ENCODE data around the gene ALCAM. TPM values are rescaled to one million over a fixed set of nuclear protein-coding genes. Genes with fewer than 3 reads are reported as not detected.

Gene ALCAM
- total RNA-seq, 1 donor from 2014 or later = 90.3 TPM

- peaks cover 42% of the 10 kb centered on the region for H3K36me3 Mint-ChIP-seq
- TF ChIP-seq CTCF (IDR thresholded peaks at IDR 0.05; ENCODE audit: unreplicated experiment) = no peak
- H3K27ac Mint-ChIP-seq = no peak overlapping the region
Measured at GRCh38 chr3:105537371-105538080, 170.8 kb downstream of the ALCAM start.

GRCh38 chr3:105538483-105538882 is 171.8 kb downstream of the ALCAM start:
- no peaks in the 10 kb centered on the region for H3K9me3 Mint-ChIP-seq
- no peak overlapping the region for H3K4me3 Mint-ChIP-seq
- H3K27me3 Mint-ChIP-seq (ENCODE audit: low read depth) = no peaks in the 10 kb centered on the region
- TF ChIP-seq CTCF (IDR thresholded peaks at IDR 0.05; ENCODE audit: unreplicated experiment) = no peak
- H3K4me1 Mint-ChIP-seq = no peaks in the 10 kb centered on the region
- no peak overlapping the region for H3K27ac Mint-ChIP-seq
- H3K36me3 Mint-ChIP-seq = peaks cover 44% of the 10 kb centered on the region
- DNase-seq (ENCODE audit: low spot score in 2 of 2, unreplicated experiment in 2 of 2) = no peak

More at GRCh38 chr3:105537371-105538080, 170.8 kb downstream of the ALCAM start:
- no peaks in the 10 kb centered on the region for H3K27me3 Mint-ChIP-seq (ENCODE audit: low read depth)
- no peak overlapping the region for H3K4me3 Mint-ChIP-seq
- DNase-seq (ENCODE audit: low spot score in 2 of 2, unreplicated experiment in 2 of 2) = no peak
- H3K9me3 Mint-ChIP-seq = no peaks in the 10 kb centered on the region
- no peaks in the 10 kb centered on the region for H3K4me1 Mint-ChIP-seq

- TF ChIP-seq CTCF (IDR thresholded peaks at IDR 0.05; ENCODE audit: unreplicated experiment) = no peak
- Mint-ChIP-seq H3K4me3 (no peak overlapping the region), H3K9me3 (peaks cover 9% of the 10 kb centered on the region), H3K27me3 (ENCODE audit: low read depth) (no peaks in the 10 kb centered on the region), H3K4me1 (no peaks in the 10 kb centered on the region), H3K27ac (no peak overlapping the region), H3K36me3 (peaks cover 47% of the 10 kb centered on the region)
- DNase-seq (ENCODE audit: low spot score in 2 of 2, unreplicated experiment in 2 of 2) = no peak
Measured at GRCh38 chr3:105539897-105540296, 173.2 kb downstream of the ALCAM start.

GRCh38 chr3:105542282-105543019 is 175.7 kb downstream of the ALCAM start:
- no peak for DNase-seq (ENCODE audit: low spot score in 2 of 2, unreplicated experiment in 2 of 2)
- Mint-ChIP-seq H3K27ac (no peak overlapping the region), H3K9me3 (peaks cover 9% of the 10 kb centered on the region), H3K4me1 (no peaks in the 10 kb centered on the region), H3K4me3 (no peak overlapping the region), H3K27me3 (ENCODE audit: low read depth) (no peaks in the 10 kb centered on the region), H3K36me3 (peaks cover 46% of the 10 kb centered on the region)
- TF ChIP-seq CTCF (IDR thresholded peaks at IDR 0.05; ENCODE audit: unreplicated experiment) = no peak

GRCh38 chr3:105545051-105545450 is 178.3 kb downstream of the ALCAM start:
- Mint-ChIP-seq H3K27ac (no peak overlapping the region), H3K4me3 (no peak overlapping the region), H3K36me3 (peaks cover 60% of the 10 kb centered on the region), H3K4me1 (no peaks in the 10 kb centered on the region), H3K27me3 (ENCODE audit: low read depth) (no peaks in the 10 kb centered on the region), H3K9me3 (peaks cover 12% of the 10 kb centered on the region)
- TF ChIP-seq CTCF (IDR thresholded peaks at IDR 0.05; ENCODE audit: unreplicated experiment) = no peak
- DNase-seq (ENCODE audit: low spot score in 2 of 2, unreplicated experiment in 2 of 2) = no peak
